KBM-7 (cell line): ENCODE measurements around the gene SAP130.

Experiments used
- DNase-seq: peaks from one replicate; pipeline ENCODE4 v3.0.0-alpha.2; 2015
- in situ Hi-C: fragments of 300-500 bp; cut with MboI; formaldehyde crosslinking; loops from 2 replicates; pipeline ENCODE4 v1.14.3; 2020; ENCODE audit warnings: low sequenced_read_pairs, low pct_unique_long_range_greater_than_20kb, mixed read lengths

SAP130 gene

DNA sequence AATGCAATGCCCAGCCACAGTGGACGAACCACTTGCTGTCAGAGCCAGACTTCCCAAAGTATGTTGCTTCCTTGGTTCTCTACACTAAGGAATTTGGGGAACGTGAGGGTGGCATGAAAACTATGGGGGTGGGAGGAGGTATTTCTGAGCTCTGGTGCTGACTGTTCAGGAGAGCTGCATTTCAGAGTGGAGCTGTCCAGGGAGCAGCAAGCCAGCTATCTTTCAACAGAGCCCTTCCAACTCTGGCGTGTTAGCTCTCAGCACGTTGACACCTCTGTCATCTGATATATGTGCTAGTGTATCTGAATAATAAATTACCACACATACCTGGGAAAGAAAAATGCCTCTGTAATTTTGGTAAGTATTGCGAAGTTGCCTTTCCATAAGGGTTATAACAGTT, 66.1 kb downstream of the SAP130 start:
- in situ Hi-C loops, result no loop called here
- no peak for DNase-seq

DNA sequence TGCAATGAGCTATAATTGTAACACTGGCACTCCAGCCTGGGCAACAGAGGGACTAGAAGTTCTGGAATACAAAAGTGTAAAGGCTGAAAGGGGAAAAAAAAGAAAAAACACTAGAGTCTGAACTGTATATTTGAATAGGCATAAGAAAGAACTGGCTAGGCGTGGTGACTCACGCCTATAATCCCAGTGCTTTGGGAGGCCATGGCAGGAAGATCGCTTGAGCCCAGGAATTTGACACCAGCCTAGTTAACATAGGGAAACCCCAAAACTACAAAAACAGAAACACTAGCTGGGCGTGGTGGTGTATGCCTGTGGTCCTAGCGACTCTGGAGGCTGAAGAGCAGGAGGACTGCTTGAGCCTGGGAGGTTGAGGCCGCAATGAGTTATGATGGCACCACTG, 70.6 kb downstream of the SAP130 start:
- in situ Hi-C loops, result no loop called here

DNA sequence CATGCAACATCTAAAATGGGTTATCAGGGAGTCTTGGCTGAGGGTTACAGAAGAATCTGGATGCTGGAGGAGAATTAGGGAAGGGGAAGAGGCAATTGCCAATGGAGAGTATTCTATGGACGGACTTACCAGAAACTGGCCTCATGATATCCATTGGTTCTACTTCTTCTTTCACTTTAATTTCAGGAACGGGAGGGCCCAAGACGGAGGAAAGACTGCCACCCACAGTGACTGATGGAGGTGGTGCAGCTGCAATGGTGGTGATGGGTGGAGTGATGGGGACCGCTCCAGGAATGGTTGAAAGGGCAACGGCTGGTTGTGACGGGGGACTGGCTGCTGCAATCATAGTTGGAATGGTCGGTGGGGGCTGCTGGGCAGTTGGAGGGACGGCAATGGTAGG, 73.0 kb downstream of the SAP130 start:
- in situ Hi-C loops, result no loop called here

More for the DNA sequence above, 70.6 kb downstream of the SAP130 start:
- no peak for DNase-seq

DNA sequence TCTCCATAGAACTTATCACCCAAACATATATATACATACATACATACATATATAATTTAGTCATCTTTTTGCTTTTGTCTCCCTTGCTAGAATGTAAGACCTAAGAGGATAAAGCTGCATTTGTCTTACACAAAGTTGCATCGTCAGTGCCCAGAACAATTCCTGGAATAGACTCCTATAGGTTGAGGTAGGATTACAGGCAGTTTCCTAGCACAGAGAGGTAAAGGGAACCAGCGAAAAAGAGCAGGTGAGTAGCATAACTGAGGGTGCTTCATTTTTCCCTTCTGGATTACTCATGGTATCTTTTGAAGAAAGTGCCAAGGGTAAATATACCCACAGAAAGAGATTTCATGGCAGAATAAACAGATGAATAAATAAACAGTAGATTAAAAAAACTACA, 74.0 kb downstream of the SAP130 start:
- DNase-seq, result no peak
- in situ Hi-C loops, result no loop called here

More for the DNA sequence above, 73.0 kb downstream of the SAP130 start:
- no peak for DNase-seq

DNA sequence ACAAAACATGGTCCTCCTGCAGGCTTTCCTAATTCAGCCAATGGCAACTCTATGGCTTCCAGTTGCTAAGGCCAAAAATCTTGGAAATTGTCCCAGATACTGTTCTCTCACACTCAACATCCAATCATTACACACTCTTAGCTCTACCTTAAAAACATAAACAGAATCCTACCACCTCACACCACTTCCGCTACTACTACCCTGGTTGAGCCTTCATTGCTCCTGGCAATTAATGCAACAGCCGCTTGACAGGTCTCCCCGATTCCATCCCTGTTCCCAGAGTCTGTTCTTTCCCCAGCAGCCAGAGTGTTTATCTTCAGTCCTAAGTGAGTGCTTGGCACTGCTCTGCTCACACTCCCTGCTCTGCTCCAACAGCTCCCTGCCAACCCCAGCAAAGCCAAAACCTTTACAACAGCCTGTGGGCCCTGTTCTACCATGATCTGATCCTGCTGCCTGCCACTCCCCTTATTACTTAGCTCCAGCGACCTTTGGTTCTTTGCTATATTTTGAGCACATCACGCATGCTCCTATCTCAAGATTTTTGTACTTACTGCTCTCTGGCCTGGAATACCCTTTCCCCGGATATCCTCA, 74.6 kb downstream of the SAP130 start:
- DNase-seq, result no peak
- in situ Hi-C loops, result no loop called here

DNA sequence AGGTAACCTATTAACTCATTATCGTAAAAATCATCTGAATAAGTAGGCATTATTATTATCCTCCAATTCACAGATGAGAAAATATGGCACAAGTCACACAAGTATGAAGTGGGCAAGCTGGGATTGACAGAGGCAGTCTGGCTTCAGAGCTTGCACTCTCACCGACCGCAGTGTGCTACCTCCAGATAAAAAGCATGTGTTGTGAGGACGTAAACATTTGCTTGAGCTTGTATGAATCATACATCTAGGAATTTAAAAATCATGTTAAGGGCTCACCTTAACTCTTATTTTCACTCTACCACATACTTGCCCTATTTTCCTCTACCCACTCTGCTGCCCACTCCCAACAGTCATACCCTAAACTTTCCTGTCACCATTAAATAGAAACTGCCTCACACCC, 76.8 kb downstream of the SAP130 start:
- DNase-seq, result no peak
- in situ Hi-C loops, result no loop called here

DNA sequence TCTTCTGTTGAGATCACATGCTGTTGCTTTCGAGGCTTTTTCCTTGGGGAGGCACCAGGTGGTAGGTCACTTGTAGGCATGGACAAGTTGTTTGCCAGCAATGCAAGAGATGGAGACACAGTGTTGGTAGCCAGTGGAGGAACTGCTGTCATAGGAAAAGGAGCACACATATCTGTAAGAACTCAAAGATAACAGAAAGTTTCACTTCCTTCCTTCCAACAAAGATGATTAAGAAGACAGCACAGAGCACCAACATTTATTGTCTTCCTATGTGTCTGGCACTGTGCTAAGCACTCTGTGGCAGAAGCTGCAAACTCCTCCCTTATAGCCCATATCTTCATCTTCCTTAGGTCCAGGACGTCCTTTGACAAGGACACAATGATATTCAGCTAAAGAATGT, 77.6 kb downstream of the SAP130 start:
- DNase-seq, result no peak
- in situ Hi-C loops, result no loop called here

DNA sequence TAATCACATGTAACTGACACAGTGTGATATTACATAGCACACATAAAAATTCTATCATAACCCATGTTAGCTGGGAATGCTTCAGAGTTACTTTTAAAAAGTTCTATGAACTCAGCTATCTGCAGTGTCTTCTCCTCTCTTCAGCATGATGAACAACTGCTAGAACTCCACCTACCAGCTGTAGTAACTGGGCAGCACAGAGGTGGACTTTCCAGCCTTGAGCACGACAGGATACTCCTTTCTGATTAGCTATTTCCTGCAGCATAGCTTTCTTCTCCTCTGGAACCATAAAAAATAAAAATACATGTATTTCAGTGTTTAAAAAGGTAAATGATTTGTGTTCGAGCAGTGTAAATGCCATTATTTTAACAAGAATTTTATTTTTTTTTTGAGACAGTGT, 82.6 kb downstream of the SAP130 start:
- no peak for DNase-seq
- in situ Hi-C loops, result no loop called here

DNA sequence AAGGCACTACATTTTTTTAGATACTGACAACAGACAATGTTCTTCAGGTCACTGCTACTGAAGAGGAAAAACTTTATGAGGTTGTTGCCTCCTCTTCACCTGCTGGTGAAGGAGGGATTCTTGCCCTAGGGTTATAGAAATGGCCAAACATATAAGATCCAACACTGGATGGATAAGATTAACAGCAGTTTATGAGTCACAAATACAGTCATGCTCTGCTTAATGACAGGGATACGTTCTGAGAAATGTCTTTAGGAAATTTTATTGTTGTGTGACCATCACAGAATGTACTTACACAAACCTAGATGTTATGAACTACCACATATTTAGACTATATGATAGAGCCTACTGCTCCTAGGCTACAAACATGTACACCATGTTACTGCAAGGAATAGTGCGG, 84.7 kb downstream of the SAP130 start:
- in situ Hi-C loops, result no loop called here
- no peak for DNase-seq

DNA sequence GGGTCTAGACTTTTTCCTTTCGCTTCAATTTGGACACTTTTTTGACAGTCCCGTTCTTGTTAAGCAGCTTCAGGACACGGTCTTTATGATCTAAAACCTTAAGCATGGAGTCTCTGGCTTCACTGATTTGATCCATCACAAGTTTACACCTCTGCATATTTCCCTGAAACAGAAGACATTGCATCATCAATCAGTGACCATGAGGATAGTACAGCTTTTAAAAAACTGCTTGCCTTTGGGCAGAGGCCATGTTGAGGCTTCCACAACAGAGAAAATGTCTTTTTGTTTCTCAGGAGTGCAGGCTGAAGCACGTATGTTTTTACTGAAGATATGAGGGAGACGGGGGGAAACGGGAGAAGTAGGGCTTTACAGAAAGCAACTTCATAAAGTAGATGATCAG, 85.9 kb downstream of the SAP130 start:
- in situ Hi-C loops, result no loop called here
- DNase-seq, result no peak

DNA sequence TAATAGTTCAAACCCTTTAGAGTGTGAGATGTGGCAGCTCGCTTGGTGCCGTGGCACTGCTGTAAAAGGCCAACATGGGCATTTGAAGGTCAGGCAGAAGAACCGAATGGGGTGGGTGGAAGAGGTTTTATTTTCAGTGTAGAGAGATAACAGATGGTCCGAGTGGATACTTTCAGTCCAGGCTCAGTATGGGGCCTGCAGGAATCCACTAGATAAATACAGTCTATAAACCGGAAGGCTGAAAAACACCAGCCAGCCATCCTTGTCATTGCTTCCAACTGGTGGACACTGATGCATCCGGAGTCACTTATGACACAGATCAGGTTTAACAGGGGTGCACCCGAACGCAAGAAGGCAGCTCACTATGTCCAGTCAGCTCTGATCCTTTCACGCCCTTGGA, 86.4 kb downstream of the SAP130 start:
- in situ Hi-C loops, result no loop called here
- DNase-seq, result no peak

DNA sequence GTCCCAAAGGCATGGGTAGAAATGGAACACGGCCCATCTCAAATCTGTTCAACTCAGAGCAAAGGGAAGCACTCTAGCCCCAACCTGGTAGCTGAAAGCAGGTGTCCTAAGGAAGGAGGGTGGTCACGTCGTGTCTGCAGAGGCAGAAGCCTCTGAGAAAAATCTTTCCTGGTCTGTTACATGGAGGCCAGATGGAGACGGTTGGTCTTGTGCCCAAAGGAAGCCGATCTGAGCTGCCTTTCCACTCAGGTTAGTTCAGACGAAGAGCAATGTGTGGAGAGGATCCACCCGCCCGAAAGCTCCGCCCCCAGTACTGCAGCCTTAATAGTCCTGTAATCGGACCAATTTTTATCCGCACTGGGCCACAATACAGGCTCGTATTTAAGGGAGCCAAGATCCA, 87.2 kb downstream of the SAP130 start:
- no peak for DNase-seq
- in situ Hi-C loops, result no loop called here

DNA sequence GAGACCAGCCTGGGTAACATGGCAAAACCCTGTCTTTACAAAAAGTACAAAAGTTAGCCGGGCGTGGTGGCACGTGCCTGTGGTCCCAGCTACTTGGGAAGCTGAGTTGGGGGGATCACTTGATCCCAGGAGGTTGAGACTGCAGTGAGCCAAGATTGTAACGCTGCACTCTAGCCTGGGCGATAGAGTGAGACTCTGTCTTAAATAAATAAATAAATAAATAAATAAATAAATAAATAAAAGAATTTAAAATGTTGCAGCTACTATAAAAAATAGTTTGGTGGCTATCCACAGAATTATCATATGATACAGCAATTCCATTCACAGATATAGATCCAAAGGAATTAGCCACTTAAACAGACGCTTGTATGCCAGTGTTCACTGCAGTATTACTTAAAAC, 92.5 kb downstream of the SAP130 start:
- in situ Hi-C loops, result no loop called here
- no peak for DNase-seq

DNA sequence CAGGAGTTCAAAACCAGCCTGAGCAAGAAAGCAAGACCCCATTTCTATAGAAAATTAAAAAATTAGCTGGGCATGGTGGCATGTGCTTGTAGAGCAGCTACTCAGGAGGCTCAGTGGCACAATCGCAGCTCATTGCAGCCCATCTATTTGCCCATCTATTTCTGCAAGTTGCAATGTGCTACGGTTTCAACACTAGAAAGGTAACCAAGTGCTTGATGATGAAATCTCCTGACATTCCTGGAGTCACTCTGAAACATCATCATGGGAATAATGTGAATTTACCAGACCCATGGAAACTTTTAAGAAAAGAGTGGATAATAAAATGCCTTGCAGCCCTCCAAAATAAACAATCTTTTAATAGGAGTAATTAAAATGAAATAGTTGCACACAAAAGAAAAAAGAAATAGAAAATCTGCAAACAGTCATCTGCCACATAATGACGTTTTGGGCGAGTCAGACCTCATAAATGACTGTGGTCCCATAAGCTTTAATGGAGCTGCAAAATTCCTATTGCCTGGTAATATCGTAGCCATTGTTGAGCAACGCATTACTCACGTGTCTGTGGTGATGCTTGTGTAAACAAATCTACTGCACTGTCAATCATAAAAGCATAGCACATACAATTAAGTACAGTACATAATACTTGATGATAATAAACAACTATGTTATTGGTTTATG, 95.5 kb downstream of the SAP130 start:
- in situ Hi-C loops, result no loop called here
- no peak for DNase-seq

DNA sequence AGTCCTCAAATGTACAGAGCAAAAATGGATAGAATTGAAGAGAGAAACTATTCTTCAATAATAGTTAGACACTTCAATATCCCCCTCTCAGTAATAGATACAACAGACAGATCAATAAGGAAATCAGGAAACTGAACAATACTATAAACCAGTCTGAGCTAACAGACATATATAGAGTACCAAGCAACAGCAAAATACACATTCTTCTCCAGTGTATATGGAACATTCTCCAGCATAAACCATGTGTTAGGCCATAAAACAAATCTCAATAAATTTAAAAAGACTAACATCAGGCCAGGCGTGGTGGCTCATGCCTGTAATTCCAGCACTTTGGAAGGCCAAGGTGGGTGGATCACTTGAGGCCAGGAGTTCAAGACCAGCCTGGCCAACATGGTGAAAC, 98.4 kb downstream of the SAP130 start:
- in situ Hi-C loops, result no loop called here
- no peak for DNase-seq

DNA sequence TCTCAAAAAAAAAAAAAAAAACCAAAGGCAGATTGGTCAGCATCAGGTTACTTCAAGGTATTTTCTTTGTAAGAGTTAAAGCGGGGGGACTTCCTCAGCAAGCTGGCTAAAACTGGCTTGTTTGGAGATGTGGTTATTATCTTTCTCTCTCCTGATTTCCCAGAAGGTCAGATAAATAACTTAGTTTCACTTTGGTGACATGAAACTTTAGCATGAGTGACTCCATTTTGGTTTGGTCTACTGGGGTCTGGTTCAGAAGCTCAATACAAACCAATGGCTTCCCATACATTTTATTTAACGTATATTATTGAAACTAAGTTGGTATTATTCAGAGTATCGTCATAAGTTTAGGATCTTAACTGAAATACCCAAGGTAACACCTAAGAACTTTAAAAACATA, 100.5 kb downstream of the SAP130 start:
- in situ Hi-C loops, result no loop called here
- no peak for DNase-seq

DNA sequence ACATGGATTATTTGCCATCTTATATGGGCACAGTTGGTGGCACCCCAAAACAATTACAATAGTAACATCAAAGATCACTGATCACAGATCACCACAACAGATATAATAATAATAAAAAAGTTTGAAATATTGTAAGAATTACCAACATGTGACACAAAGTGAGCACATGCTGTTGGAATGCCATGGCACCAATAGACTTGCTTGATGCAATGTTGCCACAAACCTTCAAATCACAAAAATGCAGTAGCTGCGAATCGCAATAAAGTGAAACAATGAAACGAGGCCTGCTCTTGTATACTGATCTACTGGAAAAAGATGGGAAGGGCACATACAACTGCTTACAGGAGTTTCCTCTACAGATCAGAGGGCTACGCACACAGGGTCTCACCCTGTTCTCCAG, 109.9 kb downstream of the SAP130 start:
- no peak for DNase-seq
- in situ Hi-C loops, result no loop called here

DNA sequence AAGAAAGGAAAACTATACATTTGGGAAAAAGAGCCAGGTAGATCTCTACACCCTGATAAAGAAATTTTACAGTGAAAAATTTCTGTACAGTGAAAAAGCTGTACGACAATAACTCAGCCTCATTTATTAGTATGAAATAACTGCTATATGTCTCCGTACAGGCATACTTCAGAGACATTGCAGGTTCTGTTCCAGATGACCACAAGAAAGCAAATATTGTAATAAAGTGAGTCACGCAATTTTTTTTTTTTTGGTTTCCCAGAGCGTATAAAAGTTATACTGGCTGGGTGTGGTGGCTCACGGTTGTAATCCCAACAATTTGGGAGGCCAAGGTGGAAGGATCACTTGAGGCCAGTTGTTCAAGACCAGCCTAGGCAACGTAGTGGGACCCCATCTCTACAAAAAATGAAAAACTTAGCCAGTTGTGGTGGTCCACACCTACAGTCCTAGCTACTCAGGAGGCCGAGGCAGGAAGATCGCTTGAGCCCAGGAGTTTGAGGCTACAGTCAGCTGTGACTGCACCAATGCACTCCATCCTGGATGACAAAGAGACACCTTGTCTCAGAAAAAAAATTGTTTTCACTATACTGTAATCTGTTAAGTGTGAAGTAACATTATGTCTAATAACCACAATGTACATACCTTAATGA, 113.9 kb downstream of the SAP130 start:
- in situ Hi-C loops, result no loop called here
- no peak for DNase-seq

DNA sequence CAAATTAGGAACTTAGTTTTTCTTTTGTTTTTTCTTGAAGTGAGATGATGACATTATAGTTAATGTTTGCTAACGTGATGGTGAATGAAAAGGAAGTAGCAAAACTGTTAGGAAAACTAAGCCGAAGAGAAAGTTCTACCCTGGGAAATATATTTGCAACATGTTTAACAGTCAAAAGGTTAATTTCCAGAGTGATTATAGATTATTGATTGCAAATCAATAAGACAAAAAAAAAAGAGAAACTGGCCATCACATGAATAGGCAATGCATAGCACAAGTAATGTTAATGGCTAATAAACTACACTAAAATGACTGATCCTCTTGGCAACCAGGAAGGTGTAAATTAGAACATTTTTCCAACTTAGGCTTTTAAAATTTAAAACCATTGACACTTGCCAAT, 116.1 kb downstream of the SAP130 start:
- DNase-seq, result no peak
- in situ Hi-C loops, result no loop called here

DNA sequence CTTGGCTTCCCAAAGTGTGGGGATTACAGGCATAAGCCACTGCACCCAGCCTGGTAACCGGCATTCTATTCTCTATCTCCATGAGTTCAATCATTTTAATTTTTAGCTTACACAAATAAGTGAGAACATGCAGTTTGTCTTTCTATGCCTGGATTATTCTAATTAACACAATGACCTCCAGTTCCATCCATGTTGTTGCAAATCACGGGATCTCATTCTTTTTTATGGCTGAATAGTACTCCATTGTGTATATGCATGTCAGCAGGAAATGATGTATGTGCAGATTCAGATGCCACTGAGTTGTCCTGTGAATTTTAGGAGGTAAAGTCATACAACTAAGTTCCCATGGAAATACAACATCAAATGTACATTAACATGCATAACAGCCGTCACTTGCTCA, 117.4 kb downstream of the SAP130 start:
- in situ Hi-C loops, result no loop called here
- no peak for DNase-seq

DNA sequence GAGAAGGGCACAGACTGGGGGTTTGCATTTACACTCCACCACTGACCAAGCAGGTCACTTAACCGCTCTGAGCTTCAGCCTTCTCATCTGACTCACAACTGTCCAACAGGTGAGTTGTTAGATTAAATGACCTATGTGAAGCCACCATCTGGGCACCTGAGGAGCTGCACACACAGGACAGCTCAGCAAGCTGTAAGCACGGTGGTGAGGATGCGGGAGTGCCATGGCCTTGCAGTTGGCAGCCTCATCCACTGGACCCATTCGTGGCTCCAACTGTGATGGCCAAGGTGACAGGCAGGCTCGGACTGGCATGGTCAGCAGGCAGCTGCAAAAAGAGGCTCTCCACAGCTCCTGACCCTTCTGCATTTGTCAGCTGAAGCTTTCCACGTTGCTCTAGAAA, 118.8 kb downstream of the SAP130 start:
- in situ Hi-C loops, result no loop called here
- no peak for DNase-seq
